ENCODE data around the gene TMEM259. TPM values are rescaled to one million over a fixed set of nuclear protein-coding genes. Genes with fewer than 3 reads are reported as not detected.
A peak's percentile ranks its signal among the peaks of the same experiment; 100 is the strongest.

Gene TMEM259
- total and polyA plus RNA-seq, 2 of the 13 experiments (the other 11 are each of a cell fraction or from before 2014, with no cell fraction given), result 64.7 to 164 TPM

DNA sequence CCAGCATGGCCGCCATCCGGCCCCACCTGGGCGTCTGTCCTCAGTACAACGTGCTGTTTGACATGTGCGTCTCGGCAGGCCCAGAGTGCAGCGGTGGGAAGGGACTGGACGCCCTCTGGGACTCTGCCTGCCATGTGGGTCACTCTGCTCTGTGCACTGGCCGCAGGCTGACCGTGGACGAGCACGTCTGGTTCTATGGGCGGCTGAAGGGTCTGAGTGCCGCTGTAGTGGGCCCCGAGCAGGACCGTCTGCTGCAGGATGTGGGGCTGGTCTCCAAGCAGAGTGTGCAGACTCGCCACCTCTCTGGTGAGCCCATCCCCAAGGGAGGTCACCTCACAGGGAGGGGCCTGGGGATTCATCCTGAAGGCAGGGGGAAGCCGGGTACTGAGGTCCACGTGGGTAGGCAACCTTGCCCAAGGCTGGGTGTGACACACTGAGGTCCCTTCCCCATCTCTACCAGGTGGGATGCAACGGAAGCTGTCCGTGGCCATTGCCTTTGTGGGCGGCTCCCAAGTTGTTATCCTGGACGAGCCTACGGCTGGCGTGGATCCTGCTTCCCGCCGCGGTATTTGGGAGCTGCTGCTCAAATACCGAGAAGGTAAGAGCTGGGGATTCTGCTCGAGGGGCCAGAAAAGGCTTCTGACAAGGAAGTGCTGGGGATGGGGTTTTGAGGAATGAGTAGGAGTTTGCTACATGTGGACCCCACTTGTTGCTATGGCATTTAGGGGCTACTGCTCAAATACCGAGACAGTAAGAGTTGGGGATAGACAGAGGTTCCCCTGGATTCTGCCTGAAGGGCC lies 30.3 kb upstream of the TMEM259 start (continued):
- TF ChIP-seq, protein P1, sequence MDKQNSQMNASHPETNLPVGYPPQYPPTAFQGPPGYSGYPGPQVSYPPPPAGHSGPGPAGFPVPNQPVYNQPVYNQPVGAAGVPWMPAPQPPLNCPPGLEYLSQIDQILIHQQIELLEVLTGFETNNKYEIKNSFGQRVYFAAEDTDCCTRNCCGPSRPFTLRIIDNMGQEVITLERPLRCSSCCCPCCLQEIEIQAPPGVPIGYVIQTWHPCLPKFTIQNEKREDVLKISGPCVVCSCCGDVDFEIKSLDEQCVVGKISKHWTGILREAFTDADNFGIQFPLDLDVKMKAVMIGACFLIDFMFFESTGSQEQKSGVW (CRISPR knock-in tag; IDR thresholded peaks at IDR 0.05; ENCODE audit: borderline replicate concordance), result no peak
- TF ChIP-seq RAD51 (IDR thresholded peaks at IDR 0.05; ENCODE audit: borderline replicate concordance) (no peak), MIXL1 (CRISPR knock-in tag; IDR thresholded peaks at IDR 0.05) (no peak; the same call in 1 of the 2 replicates), ATM (IDR thresholded peaks at IDR 0.05; ENCODE audit: borderline replicate concordance) (no peak), ATF1 (CRISPR knock-in tag; IDR thresholded peaks at IDR 0.05) (no peak), ZSCAN31 (CRISPR knock-in tag; IDR thresholded peaks at IDR 0.05; ENCODE audit: low read depth) (no peak), SOX5 (CRISPR knock-in tag; IDR thresholded peaks at IDR 0.05; ENCODE audit: borderline replicate concordance) (0 out of 2 replicates have a peak, but pooled peaks have one; percentile 19), ZNF749 (CRISPR knock-in tag; IDR thresholded peaks at IDR 0.05; ENCODE audit: borderline replicate concordance) (no peak), KDM5B (CRISPR knock-in tag; IDR thresholded peaks at IDR 0.05; ENCODE audit: borderline replicate concordance) (peak; percentile 93), MAF1 (CRISPR knock-in tag; IDR thresholded peaks at IDR 0.05; ENCODE audit: borderline replicate concordance) (no peak), MLLT10 (CRISPR knock-in tag; IDR thresholded peaks at IDR 0.05) (no peak), DNMT3B (CRISPR knock-in tag; conservative IDR thresholded peaks at IDR 0.05) (no peak)
- TF ChIP-seq, protein P2, sequence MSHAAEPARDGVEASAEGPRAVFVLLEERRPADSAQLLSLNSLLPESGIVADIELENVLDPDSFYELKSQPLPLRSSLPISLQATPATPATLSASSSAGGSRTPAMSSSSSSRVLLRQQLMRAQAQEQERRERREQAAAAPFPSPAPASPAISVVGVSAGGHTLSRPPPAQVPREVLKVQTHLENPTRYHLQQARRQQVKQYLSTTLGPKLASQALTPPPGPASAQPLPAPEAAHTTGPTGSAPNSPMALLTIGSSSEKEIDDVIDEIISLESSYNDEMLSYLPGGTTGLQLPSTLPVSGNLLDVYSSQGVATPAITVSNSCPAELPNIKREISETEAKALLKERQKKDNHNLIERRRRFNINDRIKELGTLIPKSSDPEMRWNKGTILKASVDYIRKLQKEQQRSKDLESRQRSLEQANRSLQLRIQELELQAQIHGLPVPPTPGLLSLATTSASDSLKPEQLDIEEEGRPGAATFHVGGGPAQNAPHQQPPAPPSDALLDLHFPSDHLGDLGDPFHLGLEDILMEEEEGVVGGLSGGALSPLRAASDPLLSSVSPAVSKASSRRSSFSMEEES (CRISPR knock-in tag; IDR thresholded peaks at IDR 0.05), result peak; percentile 49
- TF ChIP-seq, protein P3, sequence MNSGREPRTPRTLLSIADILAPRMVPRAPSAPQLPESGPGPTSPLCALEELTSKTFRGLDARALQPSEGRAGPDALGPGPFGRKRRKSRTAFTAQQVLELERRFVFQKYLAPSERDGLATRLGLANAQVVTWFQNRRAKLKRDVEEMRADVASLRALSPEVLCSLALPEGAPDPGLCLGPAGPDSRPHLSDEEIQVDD (CRISPR knock-in tag; IDR thresholded peaks at IDR 0.05; ENCODE audit: borderline replicate concordance), result peak; percentile 90; the same call in 1 of the 2 replicates
- TF ChIP-seq, protein P4, sequence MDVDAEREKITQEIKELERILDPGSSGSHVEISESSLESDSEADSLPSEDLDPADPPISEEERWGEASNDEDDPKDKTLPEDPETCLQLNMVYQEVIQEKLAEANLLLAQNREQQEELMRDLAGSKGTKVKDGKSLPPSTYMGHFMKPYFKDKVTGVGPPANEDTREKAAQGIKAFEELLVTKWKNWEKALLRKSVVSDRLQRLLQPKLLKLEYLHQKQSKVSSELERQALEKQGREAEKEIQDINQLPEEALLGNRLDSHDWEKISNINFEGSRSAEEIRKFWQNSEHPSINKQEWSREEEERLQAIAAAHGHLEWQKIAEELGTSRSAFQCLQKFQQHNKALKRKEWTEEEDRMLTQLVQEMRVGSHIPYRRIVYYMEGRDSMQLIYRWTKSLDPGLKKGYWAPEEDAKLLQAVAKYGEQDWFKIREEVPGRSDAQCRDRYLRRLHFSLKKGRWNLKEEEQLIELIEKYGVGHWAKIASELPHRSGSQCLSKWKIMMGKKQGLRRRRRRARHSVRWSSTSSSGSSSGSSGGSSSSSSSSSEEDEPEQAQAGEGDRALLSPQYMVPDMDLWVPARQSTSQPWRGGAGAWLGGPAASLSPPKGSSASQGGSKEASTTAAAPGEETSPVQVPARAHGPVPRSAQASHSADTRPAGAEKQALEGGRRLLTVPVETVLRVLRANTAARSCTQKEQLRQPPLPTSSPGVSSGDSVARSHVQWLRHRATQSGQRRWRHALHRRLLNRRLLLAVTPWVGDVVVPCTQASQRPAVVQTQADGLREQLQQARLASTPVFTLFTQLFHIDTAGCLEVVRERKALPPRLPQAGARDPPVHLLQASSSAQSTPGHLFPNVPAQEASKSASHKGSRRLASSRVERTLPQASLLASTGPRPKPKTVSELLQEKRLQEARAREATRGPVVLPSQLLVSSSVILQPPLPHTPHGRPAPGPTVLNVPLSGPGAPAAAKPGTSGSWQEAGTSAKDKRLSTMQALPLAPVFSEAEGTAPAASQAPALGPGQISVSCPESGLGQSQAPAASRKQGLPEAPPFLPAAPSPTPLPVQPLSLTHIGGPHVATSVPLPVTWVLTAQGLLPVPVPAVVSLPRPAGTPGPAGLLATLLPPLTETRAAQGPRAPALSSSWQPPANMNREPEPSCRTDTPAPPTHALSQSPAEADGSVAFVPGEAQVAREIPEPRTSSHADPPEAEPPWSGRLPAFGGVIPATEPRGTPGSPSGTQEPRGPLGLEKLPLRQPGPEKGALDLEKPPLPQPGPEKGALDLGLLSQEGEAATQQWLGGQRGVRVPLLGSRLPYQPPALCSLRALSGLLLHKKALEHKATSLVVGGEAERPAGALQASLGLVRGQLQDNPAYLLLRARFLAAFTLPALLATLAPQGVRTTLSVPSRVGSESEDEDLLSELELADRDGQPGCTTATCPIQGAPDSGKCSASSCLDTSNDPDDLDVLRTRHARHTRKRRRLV (CRISPR knock-in tag; IDR thresholded peaks at IDR 0.05), result no peak
- TF ChIP-seq, protein P5, sequence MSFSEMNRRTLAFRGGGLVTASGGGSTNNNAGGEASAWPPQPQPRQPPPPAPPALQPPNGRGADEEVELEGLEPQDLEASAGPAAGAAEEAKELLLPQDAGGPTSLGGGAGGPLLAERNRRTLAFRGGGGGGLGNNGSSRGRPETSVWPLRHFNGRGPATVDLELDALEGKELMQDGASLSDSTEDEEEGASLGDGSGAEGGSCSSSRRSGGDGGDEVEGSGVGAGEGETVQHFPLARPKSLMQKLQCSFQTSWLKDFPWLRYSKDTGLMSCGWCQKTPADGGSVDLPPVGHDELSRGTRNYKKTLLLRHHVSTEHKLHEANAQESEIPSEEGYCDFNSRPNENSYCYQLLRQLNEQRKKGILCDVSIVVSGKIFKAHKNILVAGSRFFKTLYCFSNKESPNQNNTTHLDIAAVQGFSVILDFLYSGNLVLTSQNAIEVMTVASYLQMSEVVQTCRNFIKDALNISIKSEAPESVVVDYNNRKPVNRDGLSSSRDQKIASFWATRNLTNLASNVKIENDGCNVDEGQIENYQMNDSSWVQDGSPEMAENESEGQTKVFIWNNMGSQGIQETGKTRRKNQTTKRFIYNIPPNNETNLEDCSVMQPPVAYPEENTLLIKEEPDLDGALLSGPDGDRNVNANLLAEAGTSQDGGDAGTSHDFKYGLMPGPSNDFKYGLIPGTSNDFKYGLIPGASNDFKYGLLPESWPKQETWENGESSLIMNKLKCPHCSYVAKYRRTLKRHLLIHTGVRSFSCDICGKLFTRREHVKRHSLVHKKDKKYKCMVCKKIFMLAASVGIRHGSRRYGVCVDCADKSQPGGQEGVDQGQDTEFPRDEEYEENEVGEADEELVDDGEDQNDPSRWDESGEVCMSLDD (CRISPR knock-in tag; IDR thresholded peaks at IDR 0.05; ENCODE audit: borderline replicate concordance), result no peak
- TF ChIP-seq, protein P6, sequence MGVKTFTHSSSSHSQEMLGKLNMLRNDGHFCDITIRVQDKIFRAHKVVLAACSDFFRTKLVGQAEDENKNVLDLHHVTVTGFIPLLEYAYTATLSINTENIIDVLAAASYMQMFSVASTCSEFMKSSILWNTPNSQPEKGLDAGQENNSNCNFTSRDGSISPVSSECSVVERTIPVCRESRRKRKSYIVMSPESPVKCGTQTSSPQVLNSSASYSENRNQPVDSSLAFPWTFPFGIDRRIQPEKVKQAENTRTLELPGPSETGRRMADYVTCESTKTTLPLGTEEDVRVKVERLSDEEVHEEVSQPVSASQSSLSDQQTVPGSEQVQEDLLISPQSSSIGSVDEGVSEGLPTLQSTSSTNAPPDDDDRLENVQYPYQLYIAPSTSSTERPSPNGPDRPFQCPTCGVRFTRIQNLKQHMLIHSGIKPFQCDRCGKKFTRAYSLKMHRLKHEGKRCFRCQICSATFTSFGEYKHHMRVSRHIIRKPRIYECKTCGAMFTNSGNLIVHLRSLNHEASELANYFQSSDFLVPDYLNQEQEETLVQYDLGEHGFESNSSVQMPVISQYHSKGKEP (CRISPR knock-in tag; IDR thresholded peaks at IDR 0.05), result no peak

Measured in HepG2 (cell line).